ENCODE results near the gene TRIM32. TPM values are rescaled to one million over a fixed set of nuclear protein-coding genes. Genes with fewer than 3 reads are reported as not detected.

The TRIM32 gene
- polyA plus RNA-seq, 3 donors from 2014 or later: 10.1 to 18.8 (median 10.7) TPM

DNA sequence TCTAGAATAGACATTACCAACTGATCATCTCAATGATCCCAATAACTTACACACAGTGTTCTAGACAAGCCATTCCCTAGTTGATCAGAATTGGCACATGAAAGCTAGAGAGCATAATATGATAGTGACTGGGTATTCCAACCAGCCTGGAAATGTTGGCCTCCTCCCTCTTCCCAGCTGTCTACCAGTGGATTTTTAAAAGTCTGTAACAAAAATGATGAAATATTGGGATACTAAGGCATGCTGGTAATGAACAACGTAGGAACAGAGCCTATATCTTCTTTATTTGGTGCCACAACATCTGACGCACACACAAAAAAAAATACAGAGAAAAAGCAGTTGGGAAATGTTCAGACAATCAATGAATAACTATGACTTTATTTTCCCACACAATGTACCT lies 34.8 kb downstream of the TRIM32 start:
- Mint-ChIP-seq H3K4me1 (no peaks in the 10 kb centered on the region), H3K27ac (no peak overlapping the region), H3K36me3 (no peaks in the 10 kb centered on the region), H3K4me3 (no peak overlapping the region), H3K27me3 (ENCODE audit: low read depth in 3 of 3) (peaks cover 2 to 8% (median 6%) of the 10 kb centered on the region in 3 donors), H3K9me3 (peaks cover 0 to 2% (median 0%) of the 10 kb centered on the region in 6 donors)
- DNase-seq: no peak

DNA sequence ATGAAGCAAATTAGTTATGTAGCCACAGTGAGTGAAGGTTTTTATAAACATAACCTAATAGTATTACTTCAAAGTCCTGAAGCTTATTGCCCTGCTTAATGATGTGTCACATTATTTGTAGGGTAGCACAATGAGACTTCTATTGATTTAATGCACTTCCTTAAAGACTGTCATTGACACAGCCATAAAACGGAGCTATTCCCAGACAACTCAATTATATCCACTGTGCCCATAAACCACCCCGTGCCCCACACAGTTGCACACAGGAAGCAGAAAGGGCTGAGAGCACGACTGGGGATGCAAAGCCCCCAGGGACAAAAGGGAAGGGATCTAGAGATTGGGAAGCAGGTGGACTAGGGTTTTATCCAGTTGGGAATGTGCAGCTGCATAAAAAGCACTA lies 37.0 kb downstream of the TRIM32 start:
- H3K36me3 Mint-ChIP-seq: no peaks in the 10 kb centered on the region
- peaks cover 0 to 2% (median 0%) of the 10 kb centered on the region in 6 donors for H3K9me3 Mint-ChIP-seq
- H3K27ac Mint-ChIP-seq: no peak overlapping the region
- DNase-seq: no peak
- no peaks in the 10 kb centered on the region for H3K4me1 Mint-ChIP-seq
- peaks cover 4 to 14% (median 7%) of the 10 kb centered on the region in 3 donors for H3K27me3 Mint-ChIP-seq (ENCODE audit: low read depth in 3 of 3)
- H3K4me3 Mint-ChIP-seq: no peak overlapping the region

DNA sequence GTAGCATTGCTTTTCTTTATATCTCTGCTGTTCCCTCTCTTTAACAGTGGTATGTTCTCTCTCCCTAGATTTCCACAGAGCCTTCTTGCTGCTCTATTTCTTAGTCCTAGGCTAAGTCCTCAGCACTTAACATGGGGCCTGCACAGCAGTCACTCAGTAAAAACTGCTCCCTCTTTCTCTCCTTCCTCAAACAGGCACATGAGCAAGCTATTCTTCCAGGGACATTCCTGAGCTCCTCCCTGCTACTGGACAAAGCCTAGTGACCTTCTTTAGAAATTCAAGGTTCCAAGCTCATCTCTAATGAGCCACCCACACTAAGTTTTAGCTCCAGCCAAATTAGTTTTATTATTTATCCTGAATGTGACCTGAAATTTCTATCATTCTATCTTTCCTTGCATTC lies 39.5 kb downstream of the TRIM32 start:
- Mint-ChIP-seq H3K27me3 (ENCODE audit: low read depth in 3 of 3) (peaks cover 3 to 13% (median 4%) of the 10 kb centered on the region in 3 donors), H3K36me3 (no peaks in the 10 kb centered on the region), H3K4me1 (no peaks in the 10 kb centered on the region), H3K9me3 (no peaks in the 10 kb centered on the region), H3K27ac (no peak overlapping the region), H3K4me3 (no peak overlapping the region)
- no peak for DNase-seq

DNA sequence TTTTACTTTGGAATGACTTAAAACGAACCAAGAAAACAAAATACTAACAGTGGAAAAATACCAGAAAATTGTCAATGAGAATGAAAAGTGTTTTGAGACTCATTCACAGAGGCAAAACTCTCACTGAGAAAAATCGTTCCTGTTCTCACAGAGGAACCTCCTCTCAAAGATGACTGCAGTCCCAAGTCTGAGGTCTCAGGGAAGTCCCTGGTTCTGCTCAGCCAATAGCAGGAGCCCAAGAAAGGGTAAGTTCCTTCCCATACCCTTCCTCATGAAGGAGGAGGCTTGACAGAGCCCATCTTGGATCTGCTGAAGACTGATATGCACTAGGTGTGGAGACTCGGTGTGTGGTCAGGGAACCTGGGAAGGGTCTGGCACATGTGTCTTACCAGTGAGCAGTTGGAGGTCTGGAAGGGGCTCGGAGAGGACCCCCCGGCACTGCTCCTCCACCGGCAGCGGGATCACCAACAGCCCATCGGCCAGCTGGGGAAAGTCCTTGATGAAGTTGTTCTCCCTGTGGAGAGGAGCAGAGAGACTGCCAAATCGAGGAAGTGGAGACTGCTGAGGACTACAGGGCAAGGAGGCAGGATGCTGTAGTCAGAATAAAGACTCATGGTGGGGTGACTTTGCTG lies 46.0 kb downstream of the TRIM32 start:
- H3K4me3 Mint-ChIP-seq: no peak overlapping the region
- no peak for DNase-seq
- H3K4me1 Mint-ChIP-seq: peaks cover 0 to 2% of the 10 kb centered on the region in 2 donors
- no peak overlapping the region for H3K27ac Mint-ChIP-seq
- H3K36me3 Mint-ChIP-seq: no peaks in the 10 kb centered on the region
- peaks cover 4 to 7% (median 4%) of the 10 kb centered on the region in 3 donors for H3K27me3 Mint-ChIP-seq (ENCODE audit: low read depth in 3 of 3)
- H3K9me3 Mint-ChIP-seq: peaks cover 0 to 1% (median 0%) of the 10 kb centered on the region in 6 donors

DNA sequence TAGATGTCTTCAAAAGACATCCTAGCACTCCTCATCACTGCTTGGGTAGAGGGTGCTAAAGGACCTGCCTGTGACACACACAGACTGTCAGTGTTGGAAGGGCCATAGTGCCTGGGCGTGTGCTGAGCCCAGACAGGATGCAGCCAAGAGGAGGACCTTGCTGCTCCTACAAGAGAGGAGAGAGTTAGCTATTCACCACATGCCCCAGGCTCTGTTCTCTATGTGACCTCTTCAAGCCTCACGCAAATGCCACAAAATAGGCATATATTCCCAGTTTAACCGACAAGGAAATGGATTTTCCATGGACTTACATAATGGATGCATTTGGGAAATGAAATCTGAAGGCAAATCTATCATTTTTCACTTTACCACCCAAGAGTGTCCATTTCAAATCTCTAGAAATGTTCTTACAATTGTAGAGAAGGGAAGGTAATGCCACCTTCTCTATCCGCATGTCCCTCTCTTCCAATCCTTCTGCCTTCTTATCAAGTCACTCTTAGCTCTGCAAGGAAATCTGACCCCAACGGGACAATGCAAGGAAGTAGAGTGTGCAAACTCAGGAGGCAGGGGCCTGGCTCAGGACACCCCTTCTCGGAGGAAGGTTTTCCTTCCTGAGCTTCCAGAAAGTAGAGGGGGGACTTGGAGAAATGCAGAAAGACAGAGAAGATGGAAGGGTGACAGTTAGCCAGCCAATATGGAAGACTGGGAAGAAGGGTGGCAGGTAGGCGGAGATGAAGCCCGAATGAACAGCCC lies 49.5 kb downstream of the TRIM32 start:
- no peak for DNase-seq
- Mint-ChIP-seq H3K9me3 (peaks cover 0 to 1% (median 0%) of the 10 kb centered on the region in 6 donors), H3K27ac (no peak overlapping the region), H3K27me3 (ENCODE audit: low read depth in 3 of 3) (peaks cover 2 to 4% (median 2%) of the 10 kb centered on the region in 3 donors), H3K36me3 (no peaks in the 10 kb centered on the region), H3K4me3 (no peak overlapping the region), H3K4me1 (peaks cover 0 to 2% of the 10 kb centered on the region in 2 donors)

DNA sequence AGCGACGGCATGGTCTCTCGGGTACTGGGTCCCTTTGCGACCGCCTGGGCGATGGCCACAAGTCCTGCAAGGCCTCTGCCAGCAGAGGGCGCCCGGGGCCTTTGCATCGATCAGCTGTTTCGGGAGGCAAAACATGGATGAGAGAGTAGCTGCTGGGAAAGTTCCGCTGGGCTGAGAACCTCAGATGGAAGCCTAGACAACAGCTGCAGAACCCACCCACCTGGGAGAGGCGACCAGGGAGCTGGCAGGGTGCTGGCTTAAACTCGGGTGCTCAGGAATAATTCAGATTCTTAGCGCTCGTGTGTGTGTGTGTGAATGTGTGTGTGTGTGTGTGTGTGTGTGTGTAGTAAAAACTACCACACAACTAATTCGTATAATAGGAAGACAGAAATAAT lies 50.0 kb downstream of the TRIM32 start:
- DNase-seq: peak in 1 of 3 donors; percentile 41
- Mint-ChIP-seq H3K27me3 (ENCODE audit: low read depth in 3 of 3) (peaks cover 2 to 4% (median 2%) of the 10 kb centered on the region in 3 donors), H3K36me3 (no peaks in the 10 kb centered on the region), H3K9me3 (peaks cover 0 to 1% (median 0%) of the 10 kb centered on the region in 6 donors), H3K27ac (no peak overlapping the region), H3K4me1 (peaks cover 0 to 2% of the 10 kb centered on the region in 2 donors), H3K4me3 (no peak overlapping the region)

DNA sequence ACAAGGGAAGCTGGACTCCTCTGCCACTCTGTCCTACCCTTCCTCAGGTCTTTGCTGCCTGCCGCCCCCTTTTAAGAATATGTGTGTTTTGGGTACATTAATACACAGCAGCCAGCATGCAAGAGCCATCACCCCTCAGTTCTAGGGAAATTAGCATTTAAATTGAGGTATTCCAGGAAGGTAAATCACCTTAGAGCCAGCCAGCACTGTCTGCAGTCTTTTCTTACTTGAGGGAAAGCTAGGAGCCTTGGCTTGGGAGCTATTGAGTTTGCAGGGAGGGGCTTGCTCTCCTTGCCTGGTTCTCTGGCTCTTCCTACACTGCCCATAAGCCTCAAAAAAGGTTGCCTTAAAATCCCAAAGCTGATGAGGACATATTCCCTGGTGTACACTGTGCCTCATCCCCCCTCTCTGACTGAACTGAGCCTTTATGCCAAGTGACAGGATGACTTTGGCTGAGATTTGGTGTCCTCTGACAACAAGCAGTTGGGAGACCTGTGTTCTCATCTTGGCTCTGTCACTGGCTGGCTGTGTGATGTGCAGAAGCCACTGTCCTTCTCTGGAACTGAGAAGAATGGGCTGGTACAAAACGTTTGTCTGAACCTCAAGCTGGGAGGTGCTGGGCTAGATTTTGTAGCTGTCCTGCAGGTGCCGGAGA lies 54.1 kb downstream of the TRIM32 start:
- Mint-ChIP-seq H3K36me3 (no peaks in the 10 kb centered on the region), H3K9me3 (no peaks in the 10 kb centered on the region), H3K4me3 (no peak overlapping the region), H3K27ac (no peak overlapping the region), H3K4me1 (peaks cover 0 to 2% of the 10 kb centered on the region in 2 donors), H3K27me3 (ENCODE audit: low read depth in 3 of 3) (peaks cover 0 to 2% (median 0%) of the 10 kb centered on the region in 3 donors)
- DNase-seq: no peak

DNA sequence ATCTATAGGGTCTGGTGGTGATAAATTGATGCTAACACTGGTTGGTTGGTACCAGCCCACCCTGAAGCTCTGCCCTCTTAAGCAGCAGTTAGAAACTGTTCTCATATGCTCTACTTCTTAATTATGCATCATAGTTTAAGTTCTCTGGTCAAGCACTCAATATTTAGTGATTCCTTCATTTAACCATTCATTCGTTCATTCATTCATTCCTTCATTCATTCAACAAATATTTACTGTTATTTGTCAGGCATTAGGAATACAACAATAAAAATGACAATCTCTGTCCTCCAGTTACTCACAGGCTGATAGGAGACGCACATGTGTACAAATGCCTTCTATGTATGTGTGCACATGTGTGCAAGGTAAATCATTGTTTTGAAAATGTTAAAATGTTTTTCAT lies 54.6 kb downstream of the TRIM32 start:
- H3K4me3 Mint-ChIP-seq: no peak overlapping the region
- H3K27ac Mint-ChIP-seq: no peak overlapping the region
- H3K4me1 Mint-ChIP-seq: peaks cover 0 to 2% of the 10 kb centered on the region in 2 donors
- H3K9me3 Mint-ChIP-seq: no peaks in the 10 kb centered on the region
- peaks cover 2% of the 10 kb centered on the region in 3 donors for H3K27me3 Mint-ChIP-seq (ENCODE audit: low read depth in 3 of 3)
- no peaks in the 10 kb centered on the region for H3K36me3 Mint-ChIP-seq
- DNase-seq: no peak

DNA sequence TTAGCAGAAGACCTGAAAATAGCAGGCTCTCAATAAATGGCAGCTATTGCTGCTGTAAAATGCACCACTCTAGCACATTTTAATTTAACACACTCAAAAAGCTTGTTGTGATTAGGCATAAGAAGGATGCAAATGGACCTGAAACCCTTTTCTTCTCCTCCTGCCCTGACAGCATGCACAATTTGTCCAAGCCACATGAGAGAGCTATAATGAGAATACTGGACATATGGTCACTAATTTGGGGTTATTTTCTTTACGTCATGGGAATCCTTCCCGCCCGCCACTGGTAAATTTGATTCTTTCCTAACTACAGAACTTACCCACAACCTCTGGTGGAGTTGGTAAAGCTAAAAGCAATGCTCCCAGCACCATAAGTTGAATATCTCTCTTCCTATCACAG lies 62.1 kb downstream of the TRIM32 start:
- Mint-ChIP-seq H3K4me3 (no peak overlapping the region), H3K27ac (no peak overlapping the region), H3K9me3 (no peaks in the 10 kb centered on the region), H3K36me3 (no peaks in the 10 kb centered on the region), H3K4me1 (no peaks in the 10 kb centered on the region), H3K27me3 (ENCODE audit: low read depth in 3 of 3) (peaks cover 2 to 9% (median 6%) of the 10 kb centered on the region in 3 donors)
- no peak for DNase-seq

DNA sequence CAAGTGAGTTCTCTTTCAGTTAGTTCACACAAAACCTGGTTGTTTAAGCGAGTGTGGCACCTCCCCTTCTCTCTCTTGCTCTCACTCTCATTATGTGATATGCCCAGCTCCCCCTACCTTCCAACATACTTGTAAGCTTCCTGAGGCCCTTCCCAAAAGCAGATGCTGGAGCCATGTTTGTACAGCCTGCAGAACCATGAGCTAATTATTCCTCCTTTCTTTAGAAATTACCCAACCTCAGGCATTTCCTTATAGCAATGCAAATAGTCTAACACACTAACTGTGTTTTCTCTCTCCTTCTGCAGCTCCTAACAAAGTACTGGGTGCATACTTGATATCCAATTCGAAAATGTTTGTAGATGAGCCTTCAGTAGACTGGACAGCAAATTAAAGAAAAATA lies 62.7 kb downstream of the TRIM32 start:
- Mint-ChIP-seq H3K9me3 (no peaks in the 10 kb centered on the region), H3K4me3 (no peak overlapping the region), H3K27ac (no peak overlapping the region), H3K4me1 (no peaks in the 10 kb centered on the region), H3K27me3 (ENCODE audit: low read depth in 3 of 3) (peaks cover 2 to 9% (median 6%) of the 10 kb centered on the region in 3 donors), H3K36me3 (no peaks in the 10 kb centered on the region)
- no peak for DNase-seq

DNA sequence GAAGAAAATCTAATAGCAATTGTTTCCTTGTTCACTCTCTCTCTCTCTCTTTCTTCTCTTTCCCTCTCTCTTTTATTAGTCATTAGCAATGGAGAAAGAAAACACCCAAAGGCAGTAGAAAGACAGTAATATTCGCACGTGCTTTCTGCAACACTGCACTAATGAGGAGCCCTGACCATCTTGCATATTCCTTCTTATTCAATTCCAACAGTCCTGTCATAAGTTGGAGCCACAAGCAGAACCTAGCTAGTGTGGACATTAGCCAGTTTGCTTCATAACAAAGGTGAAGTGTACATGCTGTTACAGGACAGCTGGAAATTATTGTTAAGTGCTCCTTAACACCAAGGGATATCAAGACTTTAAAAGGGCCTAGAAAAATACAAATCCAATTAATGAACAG lies 63.4 kb downstream of the TRIM32 start:
- no peak overlapping the region for H3K4me3 Mint-ChIP-seq

More for the DNA sequence above, 63.4 kb downstream of the TRIM32 start:
- no peak for DNase-seq
- Mint-ChIP-seq H3K27ac (no peak overlapping the region), H3K27me3 (ENCODE audit: low read depth in 3 of 3) (peaks cover 2 to 9% (median 7%) of the 10 kb centered on the region in 3 donors), H3K36me3 (no peaks in the 10 kb centered on the region), H3K9me3 (peaks cover 0 to 3% (median under 1%) of the 10 kb centered on the region in 6 donors), H3K4me1 (no peaks in the 10 kb centered on the region)

Measured in immature natural killer cell (primary cell).